Gastroesophageal sphincter (tissue), 2 donors: Measurements from ENCODE around the gene SLC29A2.
"Not testable (repeated sequence)": the region's sequence is repeated elsewhere in the genome, so short reads cannot be mapped to it uniquely, and the experiment has no call there.

Experiments used
- EP300 ChIP-seq: sonication (generic); formaldehyde crosslinking; IDR thresholded peaks from one replicate; pipeline ENCODE4 v1.6.1; 2017; ENCODE audit warnings: antibody characterized with exemption, mild to moderate bottlenecking
- POLR2A ChIP-seq, 2 donors: fragments of 450-650 bp; IDR thresholded peaks; one replicate each; pipeline ENCODE4 v1.6.1; 2017; ENCODE audit warnings: antibody characterized with exemption in 2 of 2, mild to moderate bottlenecking in 2 of 2, moderate library complexity in 1 of 2
- POLR2AphosphoS5 ChIP-seq: sonication (generic); formaldehyde crosslinking; IDR thresholded peaks from one replicate; pipeline ENCODE4 v1.6.1; 2017; ENCODE audit warnings: antibody characterized with exemption

DNA sequence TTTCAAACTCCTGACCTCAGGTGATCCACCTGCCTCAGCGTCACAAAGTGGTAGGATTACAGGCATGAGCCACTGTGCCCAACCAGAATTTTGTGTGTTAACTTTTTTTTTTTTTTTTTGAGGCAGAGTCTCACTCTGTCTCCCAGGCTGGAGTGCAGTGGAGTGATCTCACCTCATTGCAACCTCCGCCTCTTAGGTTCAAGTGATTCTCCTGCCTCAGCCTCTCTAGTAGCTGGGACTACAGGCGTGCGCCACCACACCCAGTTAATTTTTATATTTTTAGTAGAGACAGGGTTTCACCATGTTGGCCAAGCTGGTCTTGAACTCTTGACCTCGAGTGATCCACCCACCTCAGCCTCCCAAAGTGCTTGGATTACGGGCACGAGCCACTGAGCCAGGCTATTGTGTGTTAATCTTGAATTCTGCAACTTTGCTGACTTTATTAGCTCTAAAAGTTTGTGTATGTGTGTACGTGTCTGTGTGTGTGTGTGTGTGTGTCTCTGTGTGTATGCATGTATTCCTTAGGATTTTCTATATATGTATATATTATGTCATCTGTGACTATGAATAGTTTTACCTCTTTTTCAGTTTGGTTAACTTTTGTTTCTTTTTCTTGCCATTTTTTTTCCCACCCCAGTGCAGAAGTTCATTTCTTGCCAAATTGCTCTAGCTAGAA, 20.9 kb downstream of the SLC29A2 start:
- TF ChIP-seq POLR2A (IDR thresholded peaks at IDR 0.05); EP300; POLR2AphosphoS5: not testable (repeated sequence)
